Hematopoietic multipotent progenitor cell treated with erythropoietin and hydrocortisone succinate and interleukin-3 and kit ligand, for 6 days (in vitro differentiated cells): ENCODE measurements around the gene OSGEP.
"Not testable (repeated sequence)": the region's sequence is repeated elsewhere in the genome, so short reads cannot be mapped to it uniquely, and the experiment has no call there.

ENCODE experiments used
- DNase-seq: peaks from one replicate; pipeline ENCODE4 v3.0.0-alpha.2; 2015

The OSGEP gene

GRCh38 chr14:20469890-20470602, 15.4 kb upstream of the OSGEP start:
- DNase-seq: peak; percentile 78

GRCh38 chr14:20469242-20469889, 14.8 kb upstream of the OSGEP start, which contains the start of gene PNP:
Gene PNP (plus strand): TSS chr14:20469406. CDS start chr14:20469525, 119 bp downstream.
- peak; percentile 98 for DNase-seq

- DNase-seq: no peak
These were observed 14.2 kb upstream of the OSGEP start for GRCh38 chr14:20468764-20469241.

GRCh38 chr14:20461225-20462141, 6.9 kb upstream of the OSGEP start, which contains the start of gene PIP4P1:
Gene PIP4P1 (minus strand): TSS chr14:20461434. CDS start chr14:20461325, 109 bp downstream.
- DNase-seq: peak; percentile 100

GRCh38 chr14:20460458-20461224, 6.0 kb upstream of the OSGEP start:
- DNase-seq: peak; percentile 35

- no peak for DNase-seq
These were observed 3.6 kb upstream of the OSGEP start for GRCh38 chr14:20458031-20458789.

- peak; percentile 46 for DNase-seq
These were observed 2.4 kb upstream of the OSGEP start for GRCh38 chr14:20456971-20457370.

GRCh38 chr14:20455355-20456300, 1.0 kb upstream of the OSGEP start:
- peak; percentile 98 for DNase-seq

- not testable (repeated sequence) for DNase-seq
These were observed 1.8 kb downstream of the OSGEP start for GRCh38 chr14:20452831-20453230.

- DNase-seq: no peak
These were observed 7.7 kb downstream of the OSGEP start for GRCh38 chr14:20446889-20447288.

GRCh38 chr14:20443650-20444049, 11.0 kb downstream of the OSGEP start:
- not testable (repeated sequence) for DNase-seq

- no peak for DNase-seq
These were observed 13.2 kb downstream of the OSGEP start for GRCh38 chr14:20441461-20441860.

- peak; percentile 17 for DNase-seq
These were observed 13.7 kb downstream of the OSGEP start for GRCh38 chr14:20440882-20441281.

GRCh38 chr14:20440465-20440864, 14.1 kb downstream of the OSGEP start:
- DNase-seq: no peak

- no peak for DNase-seq
These were observed 15.9 kb downstream of the OSGEP start for GRCh38 chr14:20438664-20439063.

- DNase-seq: no peak
These were observed 18.3 kb downstream of the OSGEP start for GRCh38 chr14:20436363-20436755.

GRCh38 chr14:20435582-20436362, 18.8 kb downstream of the OSGEP start, which contains the start of gene KLHL33:
Gene KLHL33 (minus strand): TSS chr14:20436166. CDS start chr14:20435811, 355 bp downstream.
- no peak for DNase-seq

GRCh38 chr14:20434701-20435581, 19.7 kb downstream of the OSGEP start:
- DNase-seq: no peak
